ENCODE data around the gene RALGAPA2. TPM values are rescaled to one million over a fixed set of nuclear protein-coding genes. Genes with fewer than 3 reads are reported as not detected.

RALGAPA2 gene
- total RNA-seq, 2 experiments from 2014 or later: 21.2 to 21.9 TPM

- ChIA-PET CTCF (interaction anchor here (0.9 kb wide), 1 partner anchor 154 kb away, joined by 3 read pairs; no protein-coding TSS in a partner anchor), POLR2A (no interaction called here)
- no peak overlapping the region for H3K27ac ChIP-seq (ENCODE audit: low read depth in 1 of 2, low read length in 2 of 2)
- intact Hi-C loops (cut with DNase I, micrococcal nuclease): loop anchor here (1.0 to 2.0 kb wide), 2 partner anchors 160 kb away; no protein-coding TSS in a partner anchor
- Mint-ChIP-seq H3K27ac (no peak overlapping the region), H3K27me3 (no peaks in the 10 kb centered on the region), H3K4me3 (no peak overlapping the region), H3K9me3 (no peaks in the 10 kb centered on the region), H3K36me3 (ENCODE audit: low read depth) (peaks cover 6% of the 10 kb centered on the region), H3K4me1 (ENCODE audit: low read depth) (peaks cover 41% of the 10 kb centered on the region)
- H3K4me3 ChIP-seq (ENCODE audit: low read length): no peak overlapping the region
- no peaks in the 10 kb centered on the region for H3K27me3 ChIP-seq (ENCODE audit: control insufficient read depth in 1 of 2, insufficient read depth in 2 of 2, low read length in 2 of 2)
- peak; percentile 55 for ATAC-seq (ENCODE audit: poor library complexity)
- no peaks in the 10 kb centered on the region for H3K9me3 ChIP-seq (ENCODE audit: control insufficient read depth in 1 of 2, insufficient read depth in 1 of 2, low read length in 2 of 2)
- peak in 3 of 14 experiments; percentile 32 to 49 (median 45) for DNase-seq
- peaks cover 2% of the 10 kb centered on the region for H3K4me1 ChIP-seq (ENCODE audit: insufficient read depth, low read length)
- peak; percentile 41 for TF ChIP-seq CTCF (IDR thresholded peaks at IDR 0.05)
- H3K36me3 ChIP-seq (ENCODE audit: insufficient read depth, low read length): peaks cover 3% of the 10 kb centered on the region
Measured at GRCh38 chr20:20664795-20665589, 47.5 kb downstream of the RALGAPA2 start.

GRCh38 chr20:20663841-20664240 is 48.6 kb downstream of the RALGAPA2 start:
- Mint-ChIP-seq H3K36me3 (ENCODE audit: low read depth) (peaks cover 6% of the 10 kb centered on the region), H3K4me3 (no peak overlapping the region), H3K4me1 (ENCODE audit: low read depth) (peaks cover 41% of the 10 kb centered on the region), H3K9me3 (no peaks in the 10 kb centered on the region), H3K27ac (no peak overlapping the region), H3K27me3 (no peaks in the 10 kb centered on the region)
- DNase-seq: no peak
- Histone ChIP-seq H3K27ac (ENCODE audit: low read depth in 1 of 2, low read length in 2 of 2) (no peak overlapping the region), H3K4me1 (ENCODE audit: insufficient read depth, low read length) (peaks cover 2% of the 10 kb centered on the region), H3K27me3 (ENCODE audit: control insufficient read depth in 1 of 2, insufficient read depth in 2 of 2, low read length in 2 of 2) (no peaks in the 10 kb centered on the region), H3K36me3 (ENCODE audit: insufficient read depth, low read length) (peaks cover 3% of the 10 kb centered on the region), H3K4me3 (ENCODE audit: low read length) (no peak overlapping the region), H3K9me3 (ENCODE audit: control insufficient read depth in 1 of 2, insufficient read depth in 1 of 2, low read length in 2 of 2) (no peaks in the 10 kb centered on the region)
- ChIA-PET CTCF (no interaction called here), POLR2A (no interaction called here)
- intact Hi-C loops (cut with DNase I, micrococcal nuclease): loop anchor here (1.0 to 2.0 kb wide), 2 partner anchors 161 kb away; no protein-coding TSS in a partner anchor
- no peak for ATAC-seq (ENCODE audit: poor library complexity)
- TF ChIP-seq CTCF (IDR thresholded peaks at IDR 0.05): no peak

GRCh38 chr20:20658871-20659431 is 53.5 kb downstream of the RALGAPA2 start:
- H3K36me3 Mint-ChIP-seq (ENCODE audit: low read depth): peaks cover 31% of the 10 kb centered on the region

More at GRCh38 chr20:20658871-20659431, 53.5 kb downstream of the RALGAPA2 start:
- Mint-ChIP-seq H3K27me3 (no peaks in the 10 kb centered on the region), H3K27ac (no peak overlapping the region), H3K4me3 (no peak overlapping the region), H3K4me1 (ENCODE audit: low read depth) (peaks cover 4% of the 10 kb centered on the region), H3K9me3 (no peaks in the 10 kb centered on the region)
- no peaks in the 10 kb centered on the region for H3K4me1 ChIP-seq (ENCODE audit: insufficient read depth, low read length)
- no peak for TF ChIP-seq CTCF (IDR thresholded peaks at IDR 0.05)
- intact Hi-C loops (cut with DNase I, micrococcal nuclease): no loop called here
- no peak overlapping the region for H3K4me3 ChIP-seq (ENCODE audit: low read length)
- H3K27me3 ChIP-seq (ENCODE audit: control insufficient read depth in 1 of 2, insufficient read depth in 2 of 2, low read length in 2 of 2): no peaks in the 10 kb centered on the region
- ATAC-seq (ENCODE audit: poor library complexity): no peak
- H3K9me3 ChIP-seq (ENCODE audit: control insufficient read depth in 1 of 2, insufficient read depth in 1 of 2, low read length in 2 of 2): no peaks in the 10 kb centered on the region
- CTCF ChIA-PET: no interaction called here
- no peak for DNase-seq
- POLR2A ChIA-PET: no interaction called here
- H3K27ac ChIP-seq (ENCODE audit: low read depth in 1 of 2, low read length in 2 of 2): no peak overlapping the region
- peaks cover 3% of the 10 kb centered on the region for H3K36me3 ChIP-seq (ENCODE audit: insufficient read depth, low read length)

Measured in CD4-positive, alpha-beta T cell (primary cell).